HG03039 (cell line): ENCODE results near the gene OLIG1.

Source experiments
- ATAC-seq: cut with Tn5 transposase; IDR thresholded peaks from one replicate; pipeline ENCODE4 v1.9.1; 2021; ENCODE audit warnings: mild to moderate bottlenecking, moderate library complexity; ENCODE audit not compliant: unreplicated experiment

OLIG1 gene

GRCh38 chr21:33030633-33031032, 39.3 kb upstream of the OLIG1 start:
- no peak for ATAC-seq

- no peak for ATAC-seq
Observed at GRCh38 chr21:33031152-33031911, 38.6 kb upstream of the OLIG1 start.

- ATAC-seq: no peak
Observed at GRCh38 chr21:33032434-33033047, 37.4 kb upstream of the OLIG1 start.

GRCh38 chr21:33033094-33033951, 36.6 kb upstream of the OLIG1 start:
- no peak for ATAC-seq

GRCh38 chr21:33033961-33034413, 36.0 kb upstream of the OLIG1 start:
- ATAC-seq: no peak

- no peak for ATAC-seq
Observed at GRCh38 chr21:33035147-33035546, 34.8 kb upstream of the OLIG1 start.

GRCh38 chr21:33036430-33037162, 33.3 kb upstream of the OLIG1 start:
- no peak for ATAC-seq

- ATAC-seq: no peak
Observed at GRCh38 chr21:33037501-33037900, 32.4 kb upstream of the OLIG1 start.

- no peak for ATAC-seq
Observed at GRCh38 chr21:33039536-33039935, 30.4 kb upstream of the OLIG1 start.

- ATAC-seq: no peak
Observed at GRCh38 chr21:33040215-33040614, 29.7 kb upstream of the OLIG1 start.

GRCh38 chr21:33041981-33042380, 28.0 kb upstream of the OLIG1 start:
- no peak for ATAC-seq

GRCh38 chr21:33042812-33043211, 27.1 kb upstream of the OLIG1 start:
- ATAC-seq: no peak

- no peak for ATAC-seq
Observed at GRCh38 chr21:33046455-33046854, 23.5 kb upstream of the OLIG1 start.

- ATAC-seq: no peak
Observed at GRCh38 chr21:33047231-33047630, 22.7 kb upstream of the OLIG1 start.

GRCh38 chr21:33051925-33052324, 18.0 kb upstream of the OLIG1 start:
- no peak for ATAC-seq

GRCh38 chr21:33053951-33054350, 16.0 kb upstream of the OLIG1 start:
- ATAC-seq: no peak

- ATAC-seq: no peak
Observed at GRCh38 chr21:33055991-33056390, 13.9 kb upstream of the OLIG1 start.

GRCh38 chr21:33057385-33057940, 12.5 kb upstream of the OLIG1 start:
- ATAC-seq: no peak

- ATAC-seq: no peak
Observed at GRCh38 chr21:33058527-33058926, 11.4 kb upstream of the OLIG1 start.

- no peak for ATAC-seq
Observed at GRCh38 chr21:33058957-33059356, 11.0 kb upstream of the OLIG1 start.
